ENCODE results near the gene MACROD2.

- TF ChIP-seq POLR2A (IDR thresholded peaks at IDR 0.05; ENCODE audit: low read depth, low read length): no peak
- TF ChIP-seq TAF1 (IDR thresholded peaks at IDR 0.05; ENCODE audit: low read depth, low read length): no peak
Observed at GRCh38 chr20:14178952-14179351, 183.6 kb downstream of the MACROD2 start.
